HepG2 (cell line): ENCODE results near the gene CTSW. TPM values are rescaled to one million over a fixed set of nuclear protein-coding genes. Genes with fewer than 3 reads are reported as not detected.
A peak's percentile ranks its signal among the peaks of the same experiment; 100 is the strongest.

ENCODE experiments used
- ATAC-seq: fragments of 200-7000 bp; cut with Tn5 transposase; 3 replicates; pipeline ENCODE4 v1.9.1; 2020; ENCODE audit warnings: mild to moderate bottlenecking, moderate library complexity
- BruUV-seq: library from RNA; stranded (reverse); fragments of 400-500 nt; replicated peaks from 2 replicates; lab custom pipeline; 2021; lab: Mats Ljungman, UMichigan
- CTCF ChIA-PET: fragments of 300-600 bp; formaldehyde crosslinking; extraction: SDS; loops from one replicate; lab custom pipeline; 2021; ENCODE audit warnings: low total read pairs, inconsistent platforms, low intra/inter-chr PET ratio; lab: Yijun Ruan, JAX
- POLR2A ChIA-PET: fragments of 350-600 bp; sonication (Branson Sonifier 250); formaldehyde crosslinking; loops from one replicate; lab custom pipeline; 2020; ENCODE audit warnings: antibody characterized with exemption, inconsistent platforms; lab: Yijun Ruan, JAX
- DNase-seq: peaks from one replicate; pipeline ENCODE4 v3.0.0-alpha.2; 2015; ENCODE audit warnings: low spot score
- FAIRE-seq: peaks from 3 replicates; lab custom pipeline; 2011; peaks lifted over from hg19 to GRCh38; lab: Jason Lieb, UNC
- H2AFZ ChIP-seq: one replicate; pipeline ENCODE4 v1.6.1; 2011; ENCODE audit warnings: low read length, inconsistent platforms
- H3K27ac ChIP-seq: fragments of 300-600 bp; 3 replicates; pipeline ENCODE4 v1.8.0; 2011; ENCODE audit warnings: mixed run types, mild to moderate bottlenecking, mixed read lengths, low read length, inconsistent platforms; ENCODE audit not compliant: insufficient read depth; ENCODE audit errors: extremely low read length
- H3K27me3 ChIP-seq, 2 experiments: fragments of 200-600 bp in 1 of 2; 2 replicates in 1 of 2; 3 replicates in 1 of 2; pipeline versions ENCODE4 v1.6.0 to v1.8.0; 2011; ENCODE audit warnings: low read length in 2 of 2, mild to moderate bottlenecking in 2 of 2, moderate library complexity in 2 of 2, inconsistent platforms in 1 of 2; ENCODE audit not compliant: insufficient read depth in 2 of 2, control insufficient read depth in 1 of 2
- H3K36me3 ChIP-seq, 2 experiments: fragments of 200-600 bp in 1 of 2; replicated peaks in 1 of 2; 2 replicates in 1 of 2; 3 replicates in 1 of 2; pipeline versions ENCODE4 v1.5.1 to v1.8.0; 2011; ENCODE audit warnings: low read length in 2 of 2, inconsistent platforms in 1 of 2; ENCODE audit not compliant: insufficient read depth in 2 of 2, control insufficient read depth in 1 of 2
- H3K4me1 ChIP-seq: 2 replicates; pipeline ENCODE4 v1.5.1; 2012; ENCODE audit warnings: low read length, inconsistent platforms; ENCODE audit not compliant: insufficient read depth
- H3K4me2 ChIP-seq: 2 replicates; pipeline ENCODE4 v1.6.0; 2011; ENCODE audit warnings: low read depth, low read length, inconsistent platforms
- H3K4me3 ChIP-seq, 3 experiments: fragments of 200-600 bp in 1 of 3; sonication (generic), shearing (Covaris generic) in 1 of 3; replicated peaks in 1 of 3; 2 replicates each; pipeline ENCODE4 v1.5.1; 2011 to 2016; ENCODE audit warnings: low read length in 3 of 3, inconsistent platforms in 2 of 3, low read depth in 2 of 3, mild to moderate bottlenecking in 2 of 3, control low read depth in 1 of 3, mixed read lengths in 1 of 3; ENCODE audit not compliant: insufficient read depth in 1 of 3
- H3K79me2 ChIP-seq: one replicate; pipeline ENCODE4 v1.6.1; 2011; ENCODE audit warnings: low read length, inconsistent platforms; ENCODE audit not compliant: insufficient read depth
- H3K9ac ChIP-seq: 2 replicates; pipeline ENCODE4 v1.6.0; 2011; ENCODE audit warnings: mild to moderate bottlenecking, low read depth, low read length, inconsistent platforms; ENCODE audit not compliant: insufficient read depth
- H3K9me3 ChIP-seq: 2 replicates; pipeline ENCODE4 v1.5.1; 2012; ENCODE audit warnings: mild to moderate bottlenecking, low read length
- H4K20me1 ChIP-seq: 2 replicates; pipeline ENCODE4 v1.6.0; 2011; ENCODE audit warnings: inconsistent platforms, mild to moderate bottlenecking, low read length, moderate library complexity; ENCODE audit not compliant: insufficient read depth
- ATF7-NPFF ChIP-seq: sonication (generic); formaldehyde crosslinking; IDR thresholded peaks from 2 replicates; pipeline ENCODE4 v1.8.1; 2023; ENCODE audit warnings: mild to moderate bottlenecking, low read depth, missing genetic modification reagents, moderate library complexity
- CSRNP1 ChIP-seq: sonication (generic); formaldehyde crosslinking; IDR thresholded peaks from 2 replicates; pipeline ENCODE4 v1.8.1; 2023; ENCODE audit warnings: mild to moderate bottlenecking, missing genetic modification reagents
- GATAD2A ChIP-seq: IDR thresholded peaks from 2 replicates; pipeline ENCODE4 v1.6.1; 2016
- KLF15 ChIP-seq: sonication (generic); formaldehyde crosslinking; IDR thresholded peaks from 2 replicates; pipeline ENCODE4 v1.8.1; 2023; ENCODE audit warnings: borderline replicate concordance, mild to moderate bottlenecking, inconsistent platforms, missing genetic modification reagents, mixed read lengths
- PITX1 ChIP-seq: sonication (generic); formaldehyde crosslinking; IDR thresholded peaks from 2 replicates; pipeline ENCODE4 v1.5.1; 2020; ENCODE audit warnings: mild to moderate bottlenecking, missing genetic modification reagents
- PRMT3 ChIP-seq: sonication (generic); formaldehyde crosslinking; IDR thresholded peaks from 2 replicates; pipeline ENCODE4 v1.8.1; 2022; ENCODE audit warnings: low read depth, mild to moderate bottlenecking, moderate library complexity, missing genetic modification reagents, borderline replicate concordance
- SP2 ChIP-seq: sonication (generic); formaldehyde crosslinking; IDR thresholded peaks from 2 replicates; pipeline ENCODE4 v1.5.1; 2020; ENCODE audit warnings: mild to moderate bottlenecking, missing genetic modification reagents
- ZBTB14 ChIP-seq: sonication (generic); formaldehyde crosslinking; IDR thresholded peaks from 2 replicates; pipeline ENCODE4 v1.4.0; 2020; ENCODE audit warnings: missing genetic modification reagents
- ZBTB46 ChIP-seq: sonication (generic); formaldehyde crosslinking; IDR thresholded peaks from 2 replicates; pipeline ENCODE4 v1.4.0; 2020; ENCODE audit warnings: mild to moderate bottlenecking, missing genetic modification reagents, borderline replicate concordance
- ZBTB49 ChIP-seq: sonication (generic); formaldehyde crosslinking; IDR thresholded peaks from 2 replicates; pipeline ENCODE4 v1.4.0; 2020; ENCODE audit warnings: missing genetic modification reagents, borderline replicate concordance
- ZNF256 ChIP-seq: sonication (generic); formaldehyde crosslinking; conservative IDR thresholded peaks from 2 replicates; pipeline ENCODE4 v1.4.0; 2020; ENCODE audit warnings: missing genetic modification reagents
- ZNF33B ChIP-seq: sonication (generic); formaldehyde crosslinking; IDR thresholded peaks from 2 replicates; pipeline ENCODE4 v1.5.1; 2020; ENCODE audit warnings: mild to moderate bottlenecking, missing genetic modification reagents
- ZNF660 ChIP-seq: sonication (generic); formaldehyde crosslinking; IDR thresholded peaks from 2 replicates; pipeline ENCODE4 v1.5.1; 2020; ENCODE audit warnings: mild to moderate bottlenecking, low read depth, missing genetic modification reagents, borderline replicate concordance
- WGBS: methylation state at CpG from one replicate; pipeline ENCODE4 v1.1.6; 2017; ENCODE audit warnings: low lambda C conversion rate; 5-methylcytosine and 5-hydroxymethylcytosine counted together
- in situ Hi-C: cut with HindIII; loops from 2 replicates; pipeline ENCODE4 v1.10.0; 2017; ENCODE audit warnings: low pct_unique_long_range_greater_than_20kb; ENCODE audit not compliant: extremely low pct_ligation_motif_present
- intact Hi-C: fragments of 100-400 bp; cut with micrococcal nuclease; formaldehyde crosslinking; loops from one replicate; pipeline ENCODE4 v1.10.0; 2022; ENCODE audit not compliant: unreplicated experiment
- polyA plus RNA-seq, 8 experiments: library from polyadenylated mRNA; depleted of rRNA in 3 of 8; stranded (reverse) in 7 of 8; unstranded in 1 of 8; fragments of >200 nt; fragmentation: Illumina TruSeq in 4 of 8; extraction: Trizol in 4 of 8; gene quantifications; 2 replicates each; pipeline versions ENCODE4 v1.2.1 to v1.2.3, GENCODE V29; 2011 to 2016; ENCODE audit warnings: low read depth in 4 of 8, missing spikeins in 1 of 8, mixed read lengths in 1 of 8; ENCODE audit not compliant: insufficient read depth in 1 of 8
- total RNA-seq, 5 experiments: library from RNA; depleted of rRNA; stranded (reverse); fragments of >200 nt; fragmentation: Illumina TruSeq; extraction: Trizol; gene quantifications; 2 replicates each; pipeline ENCODE4 v1.2.3, GENCODE V29; 2016; ENCODE audit warnings: low read depth in 1 of 5

CTSW gene
- total and polyA plus RNA-seq, 2 of the 13 experiments (the other 11 are each of a cell fraction or from before 2014, with no cell fraction given): 0.09 TPM; not detected in 1

GRCh38 chr11:65857500-65857852, 22.2 kb upstream of the CTSW start (continued):
- TF ChIP-seq ZBTB14 (CRISPR knock-in tag) (peak; percentile 70; the same call in 1 of the 2 replicates), KLF15 (CRISPR knock-in tag) (0 out of 2 replicates have a peak, but pooled peaks have one; percentile 76), CSRNP1 (CRISPR knock-in tag) (peak; percentile 15; the same call in 1 of the 2 replicates), ZNF256 (CRISPR knock-in tag) (0 out of 2 replicates have a peak, but pooled peaks have one; percentile 56), PRMT3 (CRISPR knock-in tag) (no peak)

- FAIRE-seq (peak; percentile 66), DNase-seq (peak; percentile 91), ATAC-seq (peak; percentile 68)
- peaks cover 14 to 42% of the 10 kb centered on the region in 2 experiments for H3K36me3 ChIP-seq
- H2AFZ ChIP-seq: peak within 1 kb of the TSS; percentile 75
- no peaks in the 10 kb centered on the region; a peak in 1 of 5 replicates for H3K27me3 ChIP-seq
- WGBS: 1% methylated on average over 14 of the region's 92 CpGs
- peaks cover 46% of the 10 kb centered on the region for H4K20me1 ChIP-seq
- H3K4me2 ChIP-seq: peak within 1 kb of the TSS; percentile 100
- intact Hi-C loops (loop anchor here (2.0 kb wide), 1 partner anchor 31 kb away; the partner anchor contains the start of gene FIBP), in situ Hi-C loops (loop anchor here (10.0 kb wide), 1 partner anchor 303 kb away; the partner anchor contains the start of gene LTBP3)
- H3K79me2 ChIP-seq: peaks cover 32% of the 10 kb centered on the region
- peak within 1 kb of the TSS; percentile 90 for H3K27ac ChIP-seq
- H3K4me3 ChIP-seq: peak within 1 kb of the TSS; percentile 76 to 99 (median 93)
- no TSS peak for BruUV-seq
- CTCF ChIA-PET: no interaction called here
- peak within 1 kb of the TSS; percentile 86 for H3K9ac ChIP-seq
- POLR2A ChIA-PET: interaction anchor here (0.6 to 5.4 kb wide), 26 partner anchors 9 to 454 kb away, joined by 3 to 81 read pairs (median 4); partner anchors contain the start of genes AP5B1, BANF1, CCDC85B and EFEMP2
- no peaks in the 10 kb centered on the region for H3K9me3 ChIP-seq
- H3K4me1 ChIP-seq: peaks cover 65% of the 10 kb centered on the region
- peak; percentile 73 for TF ChIP-seq ATF7-NPFF
- TF ChIP-seq SP2 (CRISPR knock-in tag): peak; percentile 77
- no peak for TF ChIP-seq ZBTB49
- TF ChIP-seq ZNF33B (CRISPR knock-in tag): no peak
- no peak; the same call in 1 of the 2 replicates for TF ChIP-seq PITX1 (CRISPR knock-in tag)
- no peak for TF ChIP-seq ZBTB46 (CRISPR knock-in tag)
- TF ChIP-seq ZNF660: no peak
- TF ChIP-seq GATAD2A (CRISPR knock-in tag): peak; percentile 43; the same call in 1 of the 2 replicates
These were observed 21.6 kb upstream of the CTSW start, which contains the start of gene CFL1 for GRCh38 chr11:65857853-65858680. Gene CFL1 (minus strand): TSS chr11:65858180. CDS start chr11:65858099, 81 bp downstream.
